NCI-H2227 (cell line): ENCODE results near the gene PLCB4.

Experiments
- DNase-seq: peaks from one replicate; lab custom pipeline; 2025; ENCODE audit not compliant: unreplicated experiment; lab: John Stamatoyannopoulos, UW

Gene PLCB4

GRCh38 chr20:9256393-9256792 lies 187.5 kb downstream of the PLCB4 start:
- DNase-seq: no peak

- DNase-seq: no peak
These were observed 190.0 kb downstream of the PLCB4 start for GRCh38 chr20:9258901-9259300.

- DNase-seq: no peak
These were observed 191.1 kb downstream of the PLCB4 start for GRCh38 chr20:9260027-9260426.

- DNase-seq: no peak
These were observed 192.9 kb downstream of the PLCB4 start for GRCh38 chr20:9261781-9262180.

GRCh38 chr20:9262653-9263194 lies 193.8 kb downstream of the PLCB4 start:
- no peak for DNase-seq

- DNase-seq: no peak
These were observed 200.5 kb downstream of the PLCB4 start for GRCh38 chr20:9269280-9269971.

- DNase-seq: no peak
These were observed 201.9 kb downstream of the PLCB4 start for GRCh38 chr20:9270831-9271230.

GRCh38 chr20:9276966-9277468 lies 208.1 kb downstream of the PLCB4 start:
- no peak for DNase-seq

- DNase-seq: no peak
These were observed 211.1 kb downstream of the PLCB4 start for GRCh38 chr20:9279918-9280401.

GRCh38 chr20:9280666-9281065 lies 211.8 kb downstream of the PLCB4 start:
- DNase-seq: no peak

DNA sequence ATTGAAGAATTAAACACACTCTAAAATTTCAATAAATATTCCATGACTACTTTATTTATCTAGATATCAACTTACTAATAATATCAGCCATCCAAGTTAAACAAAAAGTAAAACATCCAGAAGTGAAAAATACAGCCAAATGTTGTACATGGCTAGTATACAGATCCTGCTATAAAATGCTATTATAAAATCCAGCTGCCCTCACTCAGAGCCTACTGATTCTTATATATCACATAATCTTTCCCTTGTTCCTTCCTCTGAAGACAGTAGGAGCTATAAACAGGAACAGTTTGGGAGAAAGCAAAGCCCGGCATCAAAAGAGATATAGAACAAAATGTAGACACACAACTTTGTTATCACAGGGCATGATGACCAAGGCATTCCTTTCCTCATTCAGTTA lies 212.9 kb downstream of the PLCB4 start:
- DNase-seq: no peak

DNA sequence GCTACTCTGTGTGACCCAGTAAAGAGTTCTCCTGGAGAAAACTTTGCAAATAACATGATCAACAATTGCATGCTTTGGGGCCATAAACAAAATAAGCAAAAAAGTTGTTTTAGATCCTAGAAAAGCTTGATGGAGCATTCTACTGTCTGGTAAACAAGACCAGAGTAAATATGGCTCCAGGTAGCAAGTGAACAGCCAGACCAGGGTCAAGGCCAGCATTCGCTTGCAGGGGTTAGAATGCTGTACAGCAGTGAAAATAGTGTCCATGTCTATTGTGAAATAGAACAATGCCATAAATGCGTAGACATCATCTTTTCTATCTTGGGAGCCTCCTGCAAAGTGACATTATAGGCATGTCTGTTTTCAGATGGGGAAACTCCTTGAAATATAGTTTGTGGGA lies 216.7 kb downstream of the PLCB4 start:
- DNase-seq: no peak

DNA sequence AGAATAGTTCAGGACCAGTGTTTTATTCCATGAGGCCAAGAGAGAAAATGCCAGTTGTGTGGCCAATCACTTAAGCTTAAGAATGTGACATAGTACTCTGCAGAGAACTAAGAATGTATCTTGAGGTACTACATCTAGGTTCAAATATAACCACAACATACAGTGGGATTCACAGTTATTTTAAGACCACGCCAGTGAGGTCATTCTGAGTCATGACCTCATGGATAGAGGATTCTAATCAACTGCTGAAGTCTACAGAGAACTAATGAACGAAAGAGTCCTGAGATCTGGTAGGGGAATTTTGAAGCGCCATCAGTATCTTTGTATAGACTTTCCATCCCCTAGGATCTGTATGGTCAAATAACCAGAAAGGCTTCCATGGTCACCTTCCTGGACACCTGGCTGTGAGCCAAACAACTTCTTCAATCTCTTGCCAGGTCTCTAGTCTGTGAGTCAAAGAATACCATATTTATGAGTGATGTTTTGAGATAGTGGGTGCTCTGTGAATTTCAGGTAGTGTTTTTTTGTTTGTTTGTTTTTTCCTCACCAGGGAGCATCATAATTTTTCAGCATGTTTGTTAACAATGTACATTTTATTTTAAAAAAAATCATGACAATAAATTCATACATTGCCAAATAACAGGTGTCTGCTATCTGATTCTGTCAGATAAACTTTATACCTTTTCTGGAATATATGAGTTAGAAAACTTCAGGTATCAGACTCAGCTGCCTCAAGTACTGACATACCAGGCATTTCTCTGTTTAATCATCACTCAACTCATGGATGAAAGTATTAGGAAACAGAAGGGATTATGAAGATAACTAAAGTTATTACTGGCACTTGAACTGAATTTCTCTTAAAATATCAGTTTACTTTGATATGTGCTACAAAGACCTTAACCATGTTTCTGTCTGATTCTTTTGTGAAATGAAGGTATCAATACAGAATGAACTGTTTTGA lies 217.9 kb downstream of the PLCB4 start:
- no peak for DNase-seq

DNA sequence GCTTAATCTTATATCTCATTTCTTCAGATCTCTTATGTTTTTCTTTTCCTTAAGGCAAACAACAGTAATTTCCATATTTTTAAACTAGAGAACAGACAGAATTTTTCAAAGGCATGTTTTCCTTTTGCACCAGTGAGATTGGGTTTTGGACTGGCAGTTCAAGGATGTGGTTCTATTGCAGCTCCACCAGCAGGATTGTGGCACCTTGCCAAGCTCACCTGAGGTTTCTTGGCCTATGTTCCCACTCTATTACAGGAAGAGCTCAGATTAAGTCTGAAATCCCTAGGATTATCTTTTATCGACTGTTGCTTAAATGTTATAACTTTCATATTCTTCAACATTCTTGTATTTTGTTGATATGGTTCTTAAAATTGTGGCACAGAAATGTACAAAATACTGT lies 218.9 kb downstream of the PLCB4 start:
- DNase-seq: no peak

DNA sequence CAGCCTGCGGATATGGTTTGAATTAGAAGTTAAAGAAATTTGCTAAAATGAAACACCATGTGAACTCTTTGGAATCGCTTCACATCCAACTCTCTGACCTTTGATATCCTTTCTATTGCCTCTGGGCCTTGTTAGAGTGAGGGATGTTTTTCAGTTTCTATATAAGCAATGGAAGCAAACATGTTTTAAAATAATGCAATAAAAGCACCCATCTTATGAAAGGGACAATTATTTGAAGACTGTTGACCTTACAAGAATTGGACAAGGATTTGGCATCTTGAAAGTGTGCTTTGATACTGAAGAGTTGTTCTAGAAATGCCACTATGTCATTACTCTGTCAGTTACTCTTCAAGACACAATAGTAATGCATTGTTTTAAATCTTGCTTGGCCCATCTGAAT lies 221.4 kb downstream of the PLCB4 start:
- no peak for DNase-seq

DNA sequence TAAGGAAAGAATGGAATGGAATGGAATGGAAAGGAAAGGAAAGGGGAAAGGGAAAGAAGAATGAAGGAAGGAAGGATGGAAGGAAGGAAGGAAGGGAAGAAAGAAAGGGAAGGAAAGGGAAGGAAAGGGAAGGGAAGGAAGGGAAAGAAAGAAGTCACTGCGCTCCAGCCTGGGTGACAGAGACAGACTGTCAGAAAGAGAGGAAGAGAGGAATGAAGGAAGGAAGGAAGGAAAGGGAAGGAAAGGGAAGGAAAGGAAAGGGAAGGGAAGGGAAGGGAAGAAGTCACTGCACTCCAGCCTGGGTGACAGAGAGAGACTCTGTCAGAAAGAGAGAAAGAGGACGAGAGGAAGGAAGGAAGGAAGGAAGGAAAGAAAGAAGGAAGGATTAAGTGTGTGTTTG lies 224.3 kb downstream of the PLCB4 start:
- no peak for DNase-seq

- no peak for DNase-seq
These were observed 225.2 kb downstream of the PLCB4 start for GRCh38 chr20:9294041-9294440.

DNA sequence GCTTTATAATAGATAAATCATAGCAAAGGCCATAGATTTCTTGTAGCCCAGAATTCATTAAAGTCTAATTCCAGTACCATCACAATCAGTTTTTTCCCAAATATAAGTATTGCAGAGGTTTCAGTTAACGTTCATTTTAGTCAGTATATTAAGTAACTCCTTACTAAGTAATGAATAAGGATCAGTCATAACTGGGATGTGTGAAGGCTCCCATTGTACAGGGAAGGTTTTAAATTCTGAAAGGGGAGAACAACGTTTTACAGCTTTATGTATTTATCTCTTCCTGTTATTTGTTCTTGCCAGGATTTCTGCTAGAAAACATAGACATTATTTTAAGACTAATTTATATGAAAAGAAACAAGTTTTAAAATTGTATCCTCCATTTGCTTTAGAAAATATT lies 230.0 kb downstream of the PLCB4 start:
- DNase-seq: no peak

- DNase-seq: no peak
These were observed 231.2 kb downstream of the PLCB4 start for GRCh38 chr20:9300080-9300479.

DNA sequence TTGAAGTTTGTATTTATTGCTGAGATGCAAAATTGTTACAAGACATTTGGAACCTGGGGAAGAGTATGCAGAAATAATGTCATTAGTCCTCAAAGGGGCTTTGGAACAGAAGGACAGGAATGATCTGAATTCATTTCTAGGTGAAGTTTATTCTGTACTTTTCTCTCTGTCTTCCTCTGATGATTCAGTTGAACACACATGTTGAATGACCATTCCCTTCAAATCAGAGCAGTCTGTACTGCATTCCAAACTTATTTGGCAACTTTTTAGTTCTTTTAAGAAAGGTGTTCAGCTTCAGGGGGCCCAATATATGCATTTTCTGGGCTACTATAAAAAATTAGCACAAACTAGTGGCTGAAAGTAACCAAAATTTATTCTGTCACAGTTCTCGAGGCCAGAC lies 231.6 kb downstream of the PLCB4 start:
- no peak for DNase-seq
